Activated naive CD4-positive, alpha-beta T cell treated with anti-CD3 and anti-CD28 coated beads, Interleukin-2, amount 50 U/mL, for 24 hours (primary cell): ENCODE measurements around the gene TCF25.
"Not testable (repeated sequence)": the region's sequence is repeated elsewhere in the genome, so short reads cannot be mapped to it uniquely, and the experiment has no call there.

Experiments
- H3K27ac Mint-ChIP-seq: one replicate; pipeline ENCODE4 v1.8.0; 2021; ENCODE audit warnings: mild to moderate bottlenecking, mixed read lengths
- H3K27me3 Mint-ChIP-seq: one replicate; pipeline ENCODE4 v1.8.0; 2021; ENCODE audit warnings: mixed read lengths
- H3K36me3 Mint-ChIP-seq: one replicate; pipeline ENCODE4 v1.8.0; 2021; ENCODE audit warnings: mixed read lengths
- H3K4me1 Mint-ChIP-seq: one replicate; pipeline ENCODE4 v1.8.0; 2021; ENCODE audit warnings: mixed read lengths
- H3K4me3 Mint-ChIP-seq: one replicate; pipeline ENCODE4 v1.8.0; 2021; ENCODE audit warnings: mild to moderate bottlenecking, mixed read lengths
- H3K9me3 Mint-ChIP-seq: one replicate; pipeline ENCODE4 v1.8.0; 2021; ENCODE audit warnings: mixed read lengths

The TCF25 gene

DNA sequence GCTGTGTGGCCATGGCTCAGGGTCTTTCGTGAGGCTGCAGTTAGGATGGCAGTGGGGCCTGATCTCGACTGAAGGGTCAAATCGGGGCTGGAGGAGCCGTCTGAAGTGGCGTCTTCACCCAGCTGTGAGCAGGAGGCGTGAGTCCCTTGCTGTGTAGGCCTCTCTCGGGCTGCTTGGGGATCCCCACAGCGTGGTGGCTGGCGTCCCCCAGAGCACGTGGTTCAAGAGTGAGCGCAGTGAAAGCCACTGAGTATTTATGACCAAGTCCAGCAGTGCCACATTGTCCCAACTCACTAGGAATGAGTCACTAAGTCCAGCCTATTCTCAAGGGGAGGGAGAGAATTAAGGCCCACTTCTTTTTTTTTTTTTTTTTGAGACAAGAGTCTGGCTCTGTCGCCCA, 11.7 kb upstream of the TCF25 start:
- no peak overlapping the region for H3K27ac Mint-ChIP-seq
- H3K36me3 Mint-ChIP-seq, result no peaks in the 10 kb centered on the region
- H3K4me3 Mint-ChIP-seq, result no peak overlapping the region
- no peaks in the 10 kb centered on the region for H3K9me3 Mint-ChIP-seq
- H3K27me3 Mint-ChIP-seq, result no peaks in the 10 kb centered on the region
- H3K4me1 Mint-ChIP-seq, result peaks cover 37% of the 10 kb centered on the region

DNA sequence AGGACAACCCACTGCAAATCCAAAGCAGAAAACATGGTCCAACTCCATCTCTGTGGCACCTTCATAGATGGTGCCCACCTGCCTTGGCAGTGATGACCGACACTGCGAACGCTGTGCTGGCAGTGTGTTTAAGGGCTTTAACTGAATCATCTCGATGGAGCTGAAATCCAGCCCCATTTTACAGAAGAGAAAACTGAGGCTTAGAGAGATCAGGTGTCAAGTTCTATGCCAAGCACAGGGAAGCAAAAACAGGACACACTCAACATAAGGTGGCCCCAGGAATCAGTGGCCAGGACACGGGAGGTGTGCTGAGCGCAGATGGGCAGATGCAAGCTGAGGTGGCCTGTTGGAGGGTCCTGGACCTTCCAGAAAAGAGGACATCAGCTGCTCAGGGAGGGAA, 10.7 kb upstream of the TCF25 start:
- peaks cover 37% of the 10 kb centered on the region for H3K4me1 Mint-ChIP-seq

DNA sequence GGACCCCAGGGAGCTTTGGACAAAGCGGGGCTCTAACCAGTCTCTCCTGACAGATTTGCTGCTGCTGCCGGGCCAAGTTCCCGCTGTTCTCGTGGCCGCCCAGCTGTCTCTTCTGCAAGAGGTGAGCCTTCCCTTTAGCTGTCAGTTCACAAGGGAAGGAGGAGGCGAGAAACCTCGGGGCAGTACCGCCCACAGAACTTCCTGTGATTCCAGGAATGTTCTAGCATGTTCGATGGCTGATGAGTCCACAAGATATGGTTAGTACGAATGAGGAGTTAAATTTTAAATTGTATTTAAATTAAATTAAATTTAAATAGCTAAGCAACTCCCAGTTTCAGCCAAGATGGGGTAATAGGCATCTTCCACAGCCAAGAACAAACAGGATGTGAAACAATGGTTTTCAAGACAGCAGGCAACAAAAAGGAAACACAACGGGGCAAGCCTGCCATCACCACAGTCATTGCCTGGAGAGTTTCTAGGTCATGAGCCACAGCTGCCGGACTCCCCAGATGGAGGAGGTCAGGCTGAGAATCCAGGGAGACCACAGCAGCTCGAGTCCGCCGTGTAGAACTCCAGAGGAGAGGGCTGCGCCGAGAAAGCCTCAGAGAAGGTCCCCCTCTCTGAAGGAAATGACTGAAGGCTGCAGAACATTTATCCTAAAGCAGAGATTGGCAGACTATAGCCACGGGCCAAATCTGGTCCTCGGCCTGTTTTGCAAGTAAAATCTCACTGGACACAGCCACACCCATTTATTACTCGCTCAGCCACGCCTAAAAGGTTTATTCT, 9.5 kb upstream of the TCF25 start:
- H3K9me3 Mint-ChIP-seq, result no peaks in the 10 kb centered on the region
- peak overlapping the region; percentile 76 for H3K4me3 Mint-ChIP-seq
- peaks cover 37% of the 10 kb centered on the region for H3K4me1 Mint-ChIP-seq
- H3K36me3 Mint-ChIP-seq, result no peaks in the 10 kb centered on the region
- H3K27me3 Mint-ChIP-seq, result no peaks in the 10 kb centered on the region
- H3K27ac Mint-ChIP-seq, result peak overlapping the region; percentile 95

More for the DNA sequence above, 10.7 kb upstream of the TCF25 start:
- Mint-ChIP-seq H3K27ac (peak overlapping the region; percentile 95), H3K27me3 (no peaks in the 10 kb centered on the region), H3K36me3 (no peaks in the 10 kb centered on the region), H3K4me3 (peak overlapping the region; percentile 76), H3K9me3 (no peaks in the 10 kb centered on the region)

DNA sequence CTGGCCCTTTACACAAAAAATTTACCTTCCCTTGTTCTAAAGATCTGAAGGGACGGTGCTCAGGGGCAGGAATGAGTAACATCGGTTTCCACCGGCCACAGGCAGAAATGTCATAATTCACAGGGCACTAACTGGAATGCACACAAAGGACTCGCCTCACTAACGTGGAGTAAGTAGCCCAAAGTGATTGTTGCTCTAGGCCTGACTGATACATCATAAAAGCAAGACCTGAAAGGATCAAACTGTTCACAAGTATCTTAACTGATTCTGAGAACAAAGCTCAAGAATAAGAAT, 8.9 kb upstream of the TCF25 start:
- Mint-ChIP-seq H3K9me3 (no peaks in the 10 kb centered on the region), H3K4me1 (peaks cover 37% of the 10 kb centered on the region), H3K27ac (no peak overlapping the region), H3K27me3 (no peaks in the 10 kb centered on the region), H3K4me3 (peak overlapping the region; percentile 43), H3K36me3 (no peaks in the 10 kb centered on the region)

DNA sequence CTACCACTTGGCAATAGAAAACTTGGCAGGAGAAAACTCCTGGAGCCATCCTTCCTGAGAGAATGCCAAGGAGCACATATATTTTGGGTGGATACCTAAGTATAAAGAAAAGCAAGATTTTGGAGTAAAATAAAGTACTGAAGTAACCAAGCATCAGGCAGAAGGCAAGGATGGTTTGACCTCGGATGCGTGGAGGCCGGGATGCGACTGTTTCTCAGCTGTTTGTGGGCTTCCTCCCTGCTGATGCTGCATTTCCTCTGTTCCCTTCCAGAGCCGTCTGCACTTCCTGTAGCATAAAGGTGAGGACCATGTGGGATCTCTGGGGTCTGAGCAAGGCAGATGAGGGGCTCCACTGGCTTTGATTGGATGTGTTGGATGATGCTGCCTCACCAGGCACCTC, 5.5 kb upstream of the TCF25 start:
- H3K9me3 Mint-ChIP-seq, result no peaks in the 10 kb centered on the region
- H3K4me3 Mint-ChIP-seq, result no peak overlapping the region
- H3K36me3 Mint-ChIP-seq, result no peaks in the 10 kb centered on the region
- H3K27ac Mint-ChIP-seq, result no peak overlapping the region
- peaks cover 29% of the 10 kb centered on the region for H3K4me1 Mint-ChIP-seq
- H3K27me3 Mint-ChIP-seq, result no peaks in the 10 kb centered on the region

DNA sequence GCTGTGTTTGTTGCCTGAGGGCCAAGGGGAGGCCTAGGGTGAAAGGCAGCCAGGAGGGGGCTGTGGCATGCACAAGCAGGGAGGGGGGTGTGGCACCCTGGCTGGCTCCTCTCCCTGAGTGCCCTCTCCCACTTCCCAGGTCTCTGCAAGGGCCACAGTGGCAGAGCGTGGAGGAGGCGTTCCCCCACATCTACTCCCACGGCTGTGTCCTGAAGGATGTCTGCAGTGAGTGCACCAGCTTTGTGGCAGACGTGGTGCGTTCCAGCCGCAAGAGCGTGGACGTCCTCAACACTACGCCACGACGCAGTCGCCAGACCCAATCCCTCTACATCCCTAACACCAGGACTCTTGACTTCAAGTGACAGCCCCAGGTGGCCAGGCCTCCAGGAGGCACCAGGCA, 3.5 kb upstream of the TCF25 start:
- Mint-ChIP-seq H3K27me3 (no peaks in the 10 kb centered on the region), H3K27ac (no peak overlapping the region), H3K9me3 (no peaks in the 10 kb centered on the region), H3K4me3 (no peak overlapping the region), H3K4me1 (peaks cover 12% of the 10 kb centered on the region), H3K36me3 (peaks cover under 1% of the 10 kb centered on the region)

DNA sequence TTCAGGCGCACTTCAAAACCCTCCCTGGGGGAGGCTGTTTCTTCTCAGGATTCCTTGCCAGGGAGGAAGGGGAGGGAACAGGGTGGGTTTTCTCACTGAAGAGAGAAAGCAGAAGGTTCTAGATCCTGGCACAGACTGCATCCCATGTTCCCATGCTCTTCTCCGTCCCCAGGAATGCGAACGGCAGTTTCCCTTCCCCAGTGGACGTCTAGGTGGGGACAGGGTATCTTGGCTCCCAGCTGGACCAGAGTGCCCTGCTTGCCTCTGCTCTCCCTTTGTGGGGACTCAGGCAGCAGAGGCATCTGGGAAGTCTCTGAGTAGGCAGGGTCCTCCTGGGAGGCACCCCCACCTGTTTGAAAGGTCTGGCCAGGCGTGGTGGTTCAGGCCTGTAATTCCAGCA, 3.0 kb upstream of the TCF25 start:
- peaks cover 13% of the 10 kb centered on the region for H3K4me1 Mint-ChIP-seq
- H3K27ac Mint-ChIP-seq, result peak overlapping the region; percentile 23
- no peaks in the 10 kb centered on the region for H3K9me3 Mint-ChIP-seq
- no peaks in the 10 kb centered on the region for H3K27me3 Mint-ChIP-seq
- no peak overlapping the region for H3K4me3 Mint-ChIP-seq
- H3K36me3 Mint-ChIP-seq, result peaks cover 5% of the 10 kb centered on the region

DNA sequence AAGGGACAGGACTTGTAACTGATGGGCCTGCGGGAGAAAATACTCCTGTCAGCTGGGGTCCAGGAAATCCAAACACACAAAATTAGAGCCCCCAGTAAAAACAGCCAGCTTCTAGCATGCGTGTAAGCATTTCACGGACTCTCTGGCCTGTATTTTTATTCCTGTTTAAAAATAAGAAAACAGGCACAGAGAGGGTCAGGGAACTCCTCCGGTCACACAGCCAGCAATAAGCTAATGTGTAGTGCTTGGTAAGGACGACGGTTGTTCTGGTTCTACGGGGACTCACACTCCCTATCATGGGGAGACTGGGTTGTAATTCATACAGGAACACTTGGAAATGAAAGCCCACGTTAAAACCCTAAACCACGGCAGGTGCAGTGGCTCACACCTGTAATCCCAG, 1.5 kb upstream of the TCF25 start:
- peaks cover 13% of the 10 kb centered on the region for H3K4me1 Mint-ChIP-seq
- H3K4me3 Mint-ChIP-seq, result peak overlapping the region; percentile 91
- H3K9me3 Mint-ChIP-seq, result no peaks in the 10 kb centered on the region
- no peaks in the 10 kb centered on the region for H3K27me3 Mint-ChIP-seq
- peaks cover 5% of the 10 kb centered on the region for H3K36me3 Mint-ChIP-seq
- H3K27ac Mint-ChIP-seq, result no peak overlapping the region

DNA sequence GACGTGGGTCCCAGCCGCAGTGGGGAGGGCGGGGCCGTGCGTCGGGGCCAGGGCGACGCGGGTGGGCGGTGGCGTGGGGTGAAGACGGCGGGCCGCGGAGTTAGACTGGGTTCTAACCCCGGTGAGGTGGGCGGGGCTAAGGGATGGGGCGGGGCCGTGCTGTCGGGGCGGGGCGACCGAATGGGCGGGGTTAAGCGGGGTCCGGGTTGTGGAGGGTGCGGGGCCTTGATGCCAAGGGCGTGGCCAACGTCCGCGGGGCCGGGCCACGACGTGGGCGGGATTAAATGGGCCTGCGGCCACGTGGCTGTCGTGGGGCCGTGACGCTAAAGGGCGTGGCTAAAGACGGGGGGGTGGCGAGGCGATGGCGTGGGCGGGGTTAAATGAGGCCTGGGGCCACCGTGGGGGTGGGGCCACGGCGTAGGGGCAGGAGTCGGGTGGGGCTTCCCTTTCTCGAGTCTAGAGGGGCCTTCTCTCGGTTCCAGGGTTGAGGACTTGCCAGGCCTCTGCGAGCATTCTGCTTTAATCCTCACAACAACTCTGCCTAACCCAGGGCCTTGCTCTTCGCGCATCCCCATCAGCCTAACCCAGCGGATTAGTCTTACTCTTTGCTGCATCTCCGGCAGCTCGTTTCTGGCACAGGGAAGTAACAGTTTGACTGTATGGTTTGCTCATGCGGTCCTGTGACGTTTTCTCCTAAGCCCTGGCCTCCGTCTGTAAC, 739 bp downstream of the TCF25 start:
- peak overlapping the region; percentile 91 for H3K4me3 Mint-ChIP-seq
- no peaks in the 10 kb centered on the region for H3K27me3 Mint-ChIP-seq
- H3K4me1 Mint-ChIP-seq, result peaks cover 20% of the 10 kb centered on the region
- peaks cover 5% of the 10 kb centered on the region for H3K36me3 Mint-ChIP-seq
- peak overlapping the region; percentile 96 for H3K27ac Mint-ChIP-seq
- H3K9me3 Mint-ChIP-seq, result no peaks in the 10 kb centered on the region

DNA sequence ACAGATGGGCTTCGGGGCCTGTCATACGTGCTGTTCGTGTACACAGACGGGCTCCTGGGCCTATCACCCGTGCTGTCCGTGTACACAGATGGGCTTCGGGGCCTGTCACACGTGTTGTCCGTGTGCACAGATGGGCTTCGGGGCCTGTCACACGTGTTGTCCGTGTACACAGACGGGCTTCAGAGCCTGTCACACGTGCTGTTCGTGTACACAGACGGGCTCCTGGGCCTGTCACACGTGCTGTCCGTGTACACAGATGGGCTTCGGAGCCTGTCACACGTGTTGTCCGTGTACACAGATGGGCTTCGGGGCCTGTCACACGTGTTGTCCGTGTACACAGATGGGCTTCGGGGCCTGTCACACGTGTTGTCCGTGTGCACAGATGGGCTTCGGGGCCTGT, 5.7 kb downstream of the TCF25 start:
- H3K36me3 Mint-ChIP-seq, result peaks cover 13% of the 10 kb centered on the region
- H3K27ac Mint-ChIP-seq, H3K4me3 Mint-ChIP-seq, H3K27me3 Mint-ChIP-seq, H3K9me3 Mint-ChIP-seq: not testable (repeated sequence)
- H3K4me1 Mint-ChIP-seq, result peaks cover 24% of the 10 kb centered on the region

DNA sequence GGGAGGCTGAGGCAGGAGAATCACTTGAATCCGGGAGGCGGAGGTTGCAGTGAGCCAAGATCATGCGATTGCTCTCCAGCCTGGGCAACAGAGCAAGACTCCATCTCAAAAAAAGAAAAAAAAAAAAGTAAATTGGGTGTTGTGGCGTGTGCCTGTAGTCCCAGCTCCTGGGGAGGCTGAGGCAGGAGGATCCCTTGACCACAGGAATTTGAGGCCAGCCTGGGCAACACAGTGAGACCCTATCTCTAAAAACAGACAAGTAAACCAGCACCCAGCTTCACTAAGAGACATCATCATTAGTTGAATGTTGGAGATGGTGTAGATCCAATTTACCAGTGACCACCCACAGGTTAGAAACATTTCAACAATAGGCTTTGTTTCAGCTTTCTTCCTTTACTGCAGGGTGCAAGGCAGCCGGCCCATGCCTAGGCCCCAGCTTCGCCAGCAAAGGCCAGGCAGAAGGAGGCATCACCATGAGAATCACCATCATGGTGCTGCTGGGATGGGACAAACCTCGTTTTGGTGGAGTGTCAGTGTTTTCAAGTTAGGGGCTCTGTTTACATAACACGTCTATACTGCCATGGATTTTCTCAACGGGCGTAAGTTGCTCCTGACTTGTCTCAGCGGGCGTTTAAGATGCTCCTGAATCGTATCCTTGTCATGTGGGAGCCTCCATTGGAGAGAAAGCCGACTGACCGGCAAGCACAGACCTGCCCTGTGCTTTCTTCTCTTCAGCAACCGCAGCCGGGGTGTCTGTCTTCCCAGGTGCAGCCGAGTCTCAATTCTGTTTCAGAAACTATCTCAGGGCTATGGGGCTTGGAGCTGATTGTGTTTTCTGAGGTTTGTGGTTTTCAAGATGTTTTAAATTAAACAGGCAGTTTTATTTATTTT, 7.3 kb downstream of the TCF25 start:
- peaks cover 16% of the 10 kb centered on the region for H3K36me3 Mint-ChIP-seq
- no peak overlapping the region for H3K27ac Mint-ChIP-seq

DNA sequence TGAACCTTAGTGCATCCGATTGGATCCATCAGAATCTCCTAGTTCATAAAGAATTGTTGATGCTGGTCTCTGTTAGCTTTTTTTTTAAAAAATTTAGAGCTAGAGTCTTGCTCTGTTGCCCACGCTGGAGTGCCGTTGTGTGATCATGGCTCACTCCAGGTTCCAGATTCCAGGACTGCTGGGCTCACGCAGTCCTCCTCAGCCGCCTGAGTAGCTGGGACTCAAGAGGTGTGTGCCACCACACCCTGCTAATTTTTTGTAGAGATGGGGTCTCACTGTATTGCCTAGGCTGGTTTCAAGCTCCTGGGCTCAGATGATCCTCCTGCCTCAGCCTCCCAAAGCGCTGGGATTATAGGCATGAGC, 8.0 kb downstream of the TCF25 start:
- Mint-ChIP-seq H3K4me1 (peaks cover 22% of the 10 kb centered on the region), H3K36me3 (peaks cover 16% of the 10 kb centered on the region), H3K27ac (no peak overlapping the region), H3K4me3 (no peak overlapping the region), H3K9me3 (no peaks in the 10 kb centered on the region), H3K27me3 (no peaks in the 10 kb centered on the region)

More for the DNA sequence above, 7.3 kb downstream of the TCF25 start:
- Mint-ChIP-seq H3K4me1 (peaks cover 22% of the 10 kb centered on the region), H3K4me3 (no peak overlapping the region), H3K27me3 (no peaks in the 10 kb centered on the region), H3K9me3 (no peaks in the 10 kb centered on the region)

DNA sequence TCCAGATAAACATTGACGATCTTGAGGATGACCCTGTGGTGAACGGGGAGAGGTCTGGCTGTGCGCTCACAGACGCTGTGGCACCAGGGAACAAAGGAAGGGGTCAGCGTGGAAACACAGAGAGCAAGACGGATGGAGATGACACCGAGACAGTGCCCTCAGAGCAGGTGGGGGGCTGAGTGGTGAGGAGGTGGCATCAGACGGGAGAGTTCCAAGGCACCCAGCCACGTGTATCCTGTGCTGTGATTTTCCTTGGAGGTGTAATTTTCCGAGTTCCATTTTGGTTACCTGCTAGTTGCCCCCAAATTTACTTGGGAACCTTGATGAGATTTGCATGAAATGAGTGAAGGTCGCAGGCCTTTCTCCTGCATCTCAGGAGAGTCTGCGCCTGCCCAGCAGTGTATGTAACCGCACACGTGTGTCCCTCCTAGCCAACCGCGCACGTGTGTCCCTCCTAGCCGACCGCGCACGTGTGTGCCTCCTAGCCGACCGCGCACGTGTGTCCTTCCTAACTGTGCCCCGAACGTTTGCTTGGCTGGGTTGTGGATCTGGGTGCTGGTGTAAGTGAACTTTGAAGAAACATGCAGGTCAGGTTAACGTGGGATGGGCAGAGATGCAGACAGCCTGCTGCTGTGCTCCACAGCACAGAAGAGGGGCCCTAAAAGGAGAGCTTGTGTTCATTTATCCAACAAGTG, 10.1 kb downstream of the TCF25 start:
- Mint-ChIP-seq H3K4me3 (no peak overlapping the region), H3K4me1 (peaks cover 15% of the 10 kb centered on the region), H3K27me3 (no peaks in the 10 kb centered on the region), H3K27ac (no peak overlapping the region), H3K36me3 (peaks cover 16% of the 10 kb centered on the region), H3K9me3 (no peaks in the 10 kb centered on the region)

DNA sequence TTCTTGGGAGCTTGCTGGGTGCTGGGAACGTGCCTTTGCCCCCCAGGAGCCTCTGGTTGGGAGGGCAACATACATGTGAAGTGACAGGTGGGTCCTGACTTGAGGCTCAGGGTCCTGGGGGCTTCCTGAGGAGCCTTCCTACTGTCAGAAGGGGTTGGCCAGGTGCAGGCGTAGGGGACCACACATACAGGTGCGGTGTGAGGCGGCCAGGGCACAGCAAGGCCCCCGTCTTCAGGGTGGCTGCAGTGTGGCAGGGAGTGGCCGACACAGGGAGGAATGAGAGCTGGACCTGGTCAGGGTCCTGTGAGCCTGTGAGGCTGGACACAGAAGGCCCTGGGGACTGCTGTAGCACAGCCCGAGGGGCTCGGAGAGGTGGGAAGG, 10.6 kb downstream of the TCF25 start:
- Mint-ChIP-seq H3K27me3 (no peaks in the 10 kb centered on the region), H3K4me3 (no peak overlapping the region), H3K27ac (no peak overlapping the region), H3K9me3 (no peaks in the 10 kb centered on the region), H3K4me1 (peaks cover 15% of the 10 kb centered on the region), H3K36me3 (peaks cover 16% of the 10 kb centered on the region)

DNA sequence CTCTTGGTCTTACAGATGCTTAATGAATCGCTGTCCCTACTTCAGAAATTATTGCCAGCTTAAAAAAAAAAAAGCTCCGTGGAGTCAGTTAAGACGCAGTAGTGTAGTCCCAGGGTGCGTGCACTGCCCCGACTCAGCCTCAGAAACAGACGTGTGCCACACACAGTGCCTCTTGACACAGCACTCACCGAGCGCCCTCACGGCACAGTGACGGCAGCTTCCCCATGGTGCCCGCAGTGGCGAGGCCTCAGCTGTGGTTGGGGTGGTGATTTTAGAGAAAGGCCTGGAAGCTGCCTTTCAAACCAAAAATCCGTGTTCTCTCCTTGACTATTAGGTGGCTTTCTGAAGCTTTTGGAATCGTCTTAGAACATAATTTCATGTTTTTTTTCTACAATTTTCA, 13.9 kb downstream of the TCF25 start:
- Mint-ChIP-seq H3K27ac (no peak overlapping the region), H3K9me3 (no peaks in the 10 kb centered on the region), H3K36me3 (peaks cover 18% of the 10 kb centered on the region), H3K27me3 (no peaks in the 10 kb centered on the region), H3K4me3 (no peak overlapping the region), H3K4me1 (peaks cover 17% of the 10 kb centered on the region)
